ENCODE data around the gene LTBP1. TPM values are rescaled to one million over a fixed set of nuclear protein-coding genes. Genes with fewer than 3 reads are reported as not detected.

The LTBP1 gene
- total RNA-seq, 1 experiment from 2014 or later = 10.3 TPM

GRCh38 chr2:33411765-33412164, 465.0 kb downstream of the LTBP1 start:
- DNase-seq = no peak
- H3K36me3 ChIP-seq (ENCODE audit: low read depth) = no peaks in the 10 kb centered on the region
- no peaks in the 10 kb centered on the region for H4K20me1 ChIP-seq (ENCODE audit: insufficient read depth)
- H3K79me2 ChIP-seq (ENCODE audit: low read depth) = no peaks in the 10 kb centered on the region
- POLR2A ChIA-PET (ENCODE audit: unreplicated experiment) = no interaction called here
- H3F3A ChIP-seq (ENCODE audit: insufficient read depth, low read depth) = no peaks in the 10 kb centered on the region
- TF ChIP-seq EZH2 (IDR thresholded peaks at IDR 0.05; ENCODE audit: low read depth) = no peak
- TF ChIP-seq, protein P1, sequence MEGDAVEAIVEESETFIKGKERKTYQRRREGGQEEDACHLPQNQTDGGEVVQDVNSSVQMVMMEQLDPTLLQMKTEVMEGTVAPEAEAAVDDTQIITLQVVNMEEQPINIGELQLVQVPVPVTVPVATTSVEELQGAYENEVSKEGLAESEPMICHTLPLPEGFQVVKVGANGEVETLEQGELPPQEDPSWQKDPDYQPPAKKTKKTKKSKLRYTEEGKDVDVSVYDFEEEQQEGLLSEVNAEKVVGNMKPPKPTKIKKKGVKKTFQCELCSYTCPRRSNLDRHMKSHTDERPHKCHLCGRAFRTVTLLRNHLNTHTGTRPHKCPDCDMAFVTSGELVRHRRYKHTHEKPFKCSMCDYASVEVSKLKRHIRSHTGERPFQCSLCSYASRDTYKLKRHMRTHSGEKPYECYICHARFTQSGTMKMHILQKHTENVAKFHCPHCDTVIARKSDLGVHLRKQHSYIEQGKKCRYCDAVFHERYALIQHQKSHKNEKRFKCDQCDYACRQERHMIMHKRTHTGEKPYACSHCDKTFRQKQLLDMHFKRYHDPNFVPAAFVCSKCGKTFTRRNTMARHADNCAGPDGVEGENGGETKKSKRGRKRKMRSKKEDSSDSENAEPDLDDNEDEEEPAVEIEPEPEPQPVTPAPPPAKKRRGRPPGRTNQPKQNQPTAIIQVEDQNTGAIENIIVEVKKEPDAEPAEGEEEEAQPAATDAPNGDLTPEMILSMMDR (conservative IDR thresholded peaks at IDR 0.05) = no peak
- H3K9me3 ChIP-seq (ENCODE audit: insufficient read depth, low read depth) = 0 out of 2 replicates have a peak, but pooled peaks cover 7% of the 10 kb centered on the region
- no peak overlapping the region for H3K4me2 ChIP-seq
- no TSS peak for BruUV-seq (replicated peaks)
- no peak overlapping the region for H2AFZ ChIP-seq
- no peaks in the 10 kb centered on the region for H3K27me3 ChIP-seq (ENCODE audit: insufficient read depth, low read depth)
- intact Hi-C loops (cut with micrococcal nuclease; ENCODE audit: unreplicated experiment) = no loop called here
- H3K4me3 ChIP-seq = no peak overlapping the region
- CTCF ChIA-PET = no interaction called here
- H3K27ac ChIP-seq = no peak overlapping the region
- H3K9me2 ChIP-seq (ENCODE audit: insufficient read depth) = no peaks in the 10 kb centered on the region
- no peaks in the 10 kb centered on the region for H3K4me1 ChIP-seq (replicated peaks; ENCODE audit: insufficient read depth)

DNA sequence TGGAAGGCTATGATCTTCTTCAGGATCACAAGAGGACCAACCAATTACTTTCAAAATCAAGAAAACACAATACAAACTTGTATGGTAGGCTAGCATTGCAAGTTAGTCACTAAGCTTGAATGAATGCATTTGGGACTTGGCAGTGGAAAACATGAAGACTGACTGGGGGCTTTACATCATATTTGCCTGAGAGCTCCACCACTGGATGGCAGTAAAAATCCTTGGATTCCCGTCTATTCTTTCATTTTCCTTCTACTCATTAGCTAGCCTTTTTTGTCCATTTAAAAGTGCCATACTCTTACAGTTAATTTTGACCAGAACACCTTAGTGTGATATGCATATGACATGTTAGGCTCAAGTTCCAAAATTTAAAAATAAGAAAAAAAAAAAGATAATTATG, 466.2 kb downstream of the LTBP1 start:
- no TSS peak for BruUV-seq (replicated peaks)

GRCh38 chr2:33419581-33420200, 472.9 kb downstream of the LTBP1 start:
- DNase-seq = peak in 1 of 2 experiments; percentile 29

More for the DNA sequence above, 466.2 kb downstream of the LTBP1 start:
- Histone ChIP-seq H3K4me1 (replicated peaks; ENCODE audit: insufficient read depth) (no peaks in the 10 kb centered on the region), H3K27ac (no peak overlapping the region), H3K36me3 (ENCODE audit: low read depth) (no peaks in the 10 kb centered on the region), H3K27me3 (ENCODE audit: insufficient read depth, low read depth) (no peaks in the 10 kb centered on the region), H3K4me3 (no peak overlapping the region), H3K9me3 (ENCODE audit: insufficient read depth, low read depth) (0 out of 2 replicates have a peak, but pooled peaks cover 6% of the 10 kb centered on the region), H3F3A (ENCODE audit: insufficient read depth, low read depth) (no peaks in the 10 kb centered on the region), H3K9me2 (ENCODE audit: insufficient read depth) (no peaks in the 10 kb centered on the region), H4K20me1 (ENCODE audit: insufficient read depth) (no peaks in the 10 kb centered on the region), H3K4me2 (no peak overlapping the region), H2AFZ (no peak overlapping the region), H3K79me2 (ENCODE audit: low read depth) (no peaks in the 10 kb centered on the region)
- POLR2A ChIA-PET (ENCODE audit: unreplicated experiment) = no interaction called here
- CTCF ChIA-PET = interaction anchor here (1.1 kb wide), 1 partner anchor 170 kb away, joined by 10 read pairs; no protein-coding TSS in a partner anchor
- TF ChIP-seq, protein P1 (conservative IDR thresholded peaks at IDR 0.05) = peak; percentile 35; the same call in 1 of the 2 replicates
- no peak for TF ChIP-seq EZH2 (IDR thresholded peaks at IDR 0.05; ENCODE audit: low read depth)
- intact Hi-C loops (cut with micrococcal nuclease; ENCODE audit: unreplicated experiment) = no loop called here
- DNase-seq = no peak

More at GRCh38 chr2:33419581-33420200, 472.9 kb downstream of the LTBP1 start:
- no TSS peak for BruUV-seq (replicated peaks)
- no peaks in the 10 kb centered on the region for H3F3A ChIP-seq (ENCODE audit: insufficient read depth, low read depth)
- H3K9me3 ChIP-seq (ENCODE audit: insufficient read depth, low read depth) = no peaks in the 10 kb centered on the region
- ChIA-PET POLR2A (ENCODE audit: unreplicated experiment) (no interaction called here), CTCF (no interaction called here)
- no peaks in the 10 kb centered on the region for H3K9me2 ChIP-seq (ENCODE audit: insufficient read depth)
- no peak overlapping the region for H3K4me3 ChIP-seq
- intact Hi-C loops (cut with micrococcal nuclease; ENCODE audit: unreplicated experiment) = no loop called here
- H3K4me2 ChIP-seq = no peak overlapping the region
- TF ChIP-seq, protein P1 (conservative IDR thresholded peaks at IDR 0.05) = no peak
- no peak for TF ChIP-seq EZH2 (IDR thresholded peaks at IDR 0.05; ENCODE audit: low read depth)
- H3K27me3 ChIP-seq (ENCODE audit: insufficient read depth, low read depth) = no peaks in the 10 kb centered on the region
- H2AFZ ChIP-seq = no peak overlapping the region
- no peak overlapping the region for H3K27ac ChIP-seq
- no peaks in the 10 kb centered on the region for H3K36me3 ChIP-seq (ENCODE audit: low read depth)
- no peaks in the 10 kb centered on the region for H3K79me2 ChIP-seq (ENCODE audit: low read depth)
- no peaks in the 10 kb centered on the region for H3K4me1 ChIP-seq (replicated peaks; ENCODE audit: insufficient read depth)
- H4K20me1 ChIP-seq (ENCODE audit: insufficient read depth) = no peaks in the 10 kb centered on the region
